Activated effector memory CD4-positive, alpha-beta T cell treated with Interleukin-2 at 50 U/mL for 16 hours (primary cell): ENCODE results near the gene CCL14.
"Not testable (repeated sequence)": the region's sequence is repeated elsewhere in the genome, so short reads cannot be mapped to it uniquely, and the experiment has no call there.

ENCODE experiments used
- DNase-seq: peaks from one replicate; pipeline ENCODE4 v3.0.0-alpha.2; 2020

The CCL14 gene

DNA sequence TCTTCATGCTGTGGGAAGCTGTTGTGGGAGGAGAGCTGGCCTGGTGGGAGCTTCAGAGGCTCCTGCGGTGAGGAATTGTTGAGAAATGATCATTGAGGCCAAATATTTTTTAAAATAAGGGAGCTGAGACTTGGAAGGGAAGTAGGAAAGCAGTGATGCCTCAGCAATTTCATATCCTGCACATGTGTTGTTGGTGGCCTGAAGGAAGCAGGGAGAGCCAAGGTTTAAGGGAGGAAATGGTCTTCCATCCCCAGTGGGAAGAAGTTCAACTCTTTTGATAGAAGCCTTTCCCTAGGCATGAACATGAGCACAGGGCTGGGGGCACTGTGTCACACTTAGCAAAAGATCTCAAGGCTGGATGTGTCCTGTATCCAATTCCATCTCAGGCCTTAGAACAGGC lies at the start of gene CCL14:
TSS of gene CCL14 (minus strand) at position 87 of the 400 bp plus-strand sequence. CDS start at position 7, 80 bp downstream.
- DNase-seq, result no peak

DNA sequence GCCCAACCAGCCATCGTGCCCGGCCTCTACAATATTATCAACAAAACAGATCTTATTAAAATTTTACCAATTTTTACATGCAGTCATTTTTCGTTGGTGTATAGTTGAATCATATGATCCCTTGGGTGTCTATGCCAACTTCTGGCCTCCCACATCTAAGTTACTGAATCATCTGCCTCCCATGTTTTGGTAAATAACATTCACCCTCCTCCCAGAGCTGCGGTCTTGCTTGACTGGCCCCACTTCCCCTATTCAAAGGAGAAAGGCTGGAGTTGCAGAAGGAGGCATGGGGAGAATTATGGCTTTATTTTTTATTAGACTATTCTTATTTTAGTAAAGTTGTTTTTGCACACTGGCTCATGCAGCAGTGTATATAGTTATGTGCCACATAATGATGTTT lies 49.7 kb upstream of the CCL14 start:
- DNase-seq, result no peak

DNA sequence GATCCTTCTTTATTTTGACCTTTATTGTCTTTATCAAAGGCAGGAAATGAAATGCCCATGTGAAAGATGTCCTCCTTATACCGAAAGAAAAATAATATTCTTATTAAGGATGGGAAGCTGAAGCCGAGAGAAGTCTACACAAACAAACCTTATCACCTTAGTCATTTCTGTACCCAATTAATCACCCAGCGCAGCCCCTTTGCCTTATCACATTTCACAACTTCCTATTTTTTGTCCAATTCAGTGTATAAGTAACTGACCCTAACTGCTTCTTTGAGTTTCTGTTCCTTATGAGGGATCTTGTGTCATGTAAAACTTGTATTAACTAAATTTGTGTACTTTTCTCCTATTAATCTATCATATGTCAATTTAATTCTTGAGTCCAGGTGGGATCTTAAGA lies 47.6 kb upstream of the CCL14 start:
- no peak for DNase-seq

DNA sequence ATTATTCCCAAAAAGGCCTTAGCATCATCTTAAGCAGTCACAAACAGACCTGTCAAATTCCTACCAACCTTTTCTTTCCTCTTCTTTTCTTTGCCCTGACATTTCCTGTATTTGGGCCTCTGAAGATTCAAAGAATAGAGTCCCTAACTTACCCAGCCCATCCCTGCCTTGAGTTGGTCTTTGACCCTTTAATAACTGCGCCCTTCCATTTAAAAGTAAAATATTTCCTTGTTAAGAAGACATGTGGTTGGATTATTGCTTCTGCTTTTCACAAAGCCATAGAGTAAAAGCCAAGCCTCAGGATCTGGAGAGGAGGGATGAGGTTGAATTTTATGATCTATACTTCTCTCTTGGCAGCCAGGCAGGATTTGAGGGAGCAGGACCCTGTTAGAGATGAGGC lies 44.4 kb upstream of the CCL14 start:
- no peak for DNase-seq

DNA sequence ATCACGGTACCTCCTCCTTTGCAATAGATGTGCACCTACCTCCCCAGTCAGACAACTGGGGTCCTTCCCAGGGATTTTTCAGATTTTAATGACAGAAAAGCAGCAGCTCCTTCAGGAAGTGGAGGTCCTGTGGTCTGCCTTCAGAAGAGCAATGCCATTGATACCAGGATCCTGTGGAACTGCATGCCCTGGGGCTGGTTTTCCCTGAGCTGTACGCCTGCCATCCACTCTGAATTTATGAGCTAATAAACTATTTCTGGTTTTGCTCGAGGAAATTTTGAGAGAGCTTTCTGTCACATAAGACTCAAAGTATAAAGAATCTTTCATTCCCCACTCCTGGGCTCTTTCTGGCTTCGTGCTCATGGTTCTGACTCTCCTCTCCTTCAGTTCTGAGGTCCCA lies 41.2 kb upstream of the CCL14 start:
- no peak for DNase-seq

DNA sequence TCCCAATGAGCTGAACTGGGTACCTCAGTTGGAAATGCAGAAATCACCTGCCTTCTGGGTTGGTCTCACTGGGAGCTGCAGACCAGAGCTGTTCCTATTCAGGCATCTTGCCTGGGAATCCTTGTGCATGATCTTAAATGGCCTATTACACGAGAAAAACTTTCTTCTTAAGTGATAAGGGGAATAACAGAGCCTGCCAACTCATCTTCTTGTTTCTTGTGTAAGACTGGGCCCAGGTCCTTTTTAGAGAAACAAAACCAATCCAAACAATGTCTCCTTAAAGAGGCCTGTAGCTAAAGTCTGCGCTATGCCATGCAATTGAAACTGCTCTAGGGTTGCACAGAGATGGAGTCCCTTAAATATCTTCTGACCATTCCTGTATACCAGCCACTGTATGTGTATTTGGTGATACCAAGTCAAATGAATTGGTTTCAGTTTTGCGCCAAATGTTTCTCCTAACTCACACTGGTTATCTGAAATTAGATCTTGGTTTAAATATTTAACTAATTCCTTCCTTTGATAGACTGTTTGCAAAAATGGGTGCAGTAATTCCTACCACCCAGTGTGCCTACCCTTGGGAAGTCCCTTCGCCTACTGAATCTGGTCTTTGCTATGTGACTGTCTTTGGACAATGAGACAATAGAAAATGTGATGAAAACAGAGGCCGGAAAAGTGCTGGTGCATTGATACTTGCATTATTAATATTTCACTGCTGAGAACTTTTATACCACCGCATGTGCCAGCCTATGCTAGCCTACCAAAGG lies 37.8 kb upstream of the CCL14 start:
- DNase-seq, result no peak

DNA sequence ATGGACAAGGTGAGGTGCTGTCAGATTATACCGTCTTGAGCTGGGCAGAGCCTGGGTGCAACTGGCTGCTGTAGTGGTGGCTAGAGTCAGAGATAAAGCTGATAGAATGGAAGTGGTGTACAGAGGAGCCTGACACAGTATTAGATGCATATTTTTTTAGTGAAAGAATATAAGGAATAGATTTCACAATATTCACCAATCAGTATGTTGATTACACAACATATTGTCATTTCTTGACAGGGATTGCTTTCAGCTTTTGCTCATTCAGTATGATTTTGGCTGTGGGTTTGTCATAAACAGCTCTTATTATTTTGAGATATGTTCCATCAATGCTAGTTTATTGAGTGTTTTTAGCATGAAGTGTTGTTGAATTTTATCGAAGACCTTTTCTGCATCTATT lies 32.9 kb upstream of the CCL14 start:
- no peak for DNase-seq

DNA sequence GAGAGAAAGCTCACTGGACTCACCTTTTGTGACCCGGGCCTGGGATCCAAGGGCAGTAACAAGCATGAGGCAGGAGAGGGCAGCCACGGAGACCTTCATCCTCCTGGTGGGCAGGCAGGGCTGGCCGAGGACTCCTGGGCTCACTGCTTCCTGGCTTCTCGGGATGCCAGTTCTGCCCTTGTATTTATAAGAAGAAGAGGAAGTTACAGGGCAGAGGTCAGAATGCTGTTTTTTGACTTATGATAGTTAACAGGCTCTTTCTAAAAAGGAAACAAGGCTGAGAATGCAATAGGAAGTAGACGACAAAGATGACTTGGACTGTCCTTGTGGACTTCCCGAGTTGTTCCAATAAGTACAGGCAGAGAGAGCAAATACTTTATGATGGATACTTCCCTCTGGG lies 31.3 kb upstream of the CCL14 start, which contains the start of gene CCL23:
TSS of gene CCL23 (minus strand) at position 174 of the 400 bp plus-strand sequence. CDS start at position 99, 75 bp downstream.
- no peak for DNase-seq

DNA sequence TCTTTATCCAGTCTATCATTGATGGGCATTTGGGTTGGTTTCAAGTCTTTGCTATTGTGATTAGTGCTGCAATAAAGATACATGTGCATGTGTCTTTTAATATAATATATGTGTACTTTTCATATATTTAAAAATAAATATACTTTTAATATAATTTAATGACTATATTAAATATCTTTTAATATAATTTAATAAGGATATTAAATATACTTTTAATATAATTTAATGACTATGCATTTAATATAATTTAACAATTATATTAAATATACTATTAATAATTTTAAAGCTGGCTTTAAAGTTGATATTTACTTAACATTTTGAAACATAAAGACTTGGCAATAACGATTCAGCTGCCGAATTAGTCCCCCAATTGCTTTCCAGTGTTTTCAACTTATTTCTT lies 30.0 kb upstream of the CCL14 start:
- no peak for DNase-seq

DNA sequence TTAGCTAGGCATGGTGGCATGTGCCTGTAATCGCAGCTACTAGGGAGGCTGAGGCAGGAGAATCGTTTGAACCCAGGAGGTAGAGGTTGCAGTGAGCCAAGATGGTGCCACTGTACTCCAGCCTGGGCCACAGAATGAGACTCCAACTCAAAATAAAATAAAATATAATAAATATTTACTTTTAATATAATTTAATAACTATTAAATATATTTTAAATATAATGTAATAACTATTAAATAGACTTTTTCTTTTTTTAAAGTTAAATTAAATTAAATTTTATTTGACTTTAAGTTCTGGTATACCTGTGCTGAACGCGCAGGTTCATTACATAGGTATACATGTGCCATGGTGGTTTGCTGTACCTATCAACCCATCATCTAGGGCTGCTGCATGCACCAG lies 29.4 kb upstream of the CCL14 start:
- not testable (repeated sequence) for DNase-seq

DNA sequence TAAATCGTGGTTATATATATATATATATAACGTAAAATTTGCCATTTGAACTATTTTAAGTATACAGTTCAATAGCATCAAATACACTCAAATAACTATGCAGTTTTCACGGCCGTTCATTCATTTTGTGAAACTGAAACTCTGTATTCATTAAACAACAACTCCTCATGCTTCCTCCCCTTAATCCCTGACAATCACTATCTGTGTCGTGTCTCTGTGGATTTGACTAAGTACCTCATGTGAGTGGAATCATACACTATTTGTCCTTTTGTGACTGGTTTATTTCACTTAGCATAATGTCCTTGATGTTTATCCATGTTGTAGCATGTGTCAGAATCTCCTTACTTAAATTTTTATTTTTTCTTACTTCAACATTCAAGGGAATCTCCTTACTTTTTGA lies 28.4 kb upstream of the CCL14 start:
- no peak for DNase-seq

DNA sequence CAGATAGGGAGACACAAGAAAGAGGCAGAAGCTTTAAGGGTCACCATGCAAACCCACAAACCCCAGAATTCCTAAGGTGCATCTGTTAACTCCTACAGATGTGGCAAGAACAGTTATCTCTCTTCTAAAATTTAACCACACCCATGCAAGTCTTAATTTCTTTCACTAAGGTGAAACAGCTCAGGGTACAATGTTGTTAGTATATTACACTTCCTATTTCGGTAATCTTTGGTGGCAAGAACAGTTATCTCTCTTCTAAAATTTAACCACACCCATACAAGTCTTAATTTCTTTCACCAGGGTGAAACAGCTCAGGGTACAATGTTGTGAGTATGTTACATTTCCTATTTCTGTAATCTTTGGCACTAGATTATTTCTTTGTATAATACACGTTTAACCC lies 24.7 kb upstream of the CCL14 start:
- DNase-seq, result no peak

DNA sequence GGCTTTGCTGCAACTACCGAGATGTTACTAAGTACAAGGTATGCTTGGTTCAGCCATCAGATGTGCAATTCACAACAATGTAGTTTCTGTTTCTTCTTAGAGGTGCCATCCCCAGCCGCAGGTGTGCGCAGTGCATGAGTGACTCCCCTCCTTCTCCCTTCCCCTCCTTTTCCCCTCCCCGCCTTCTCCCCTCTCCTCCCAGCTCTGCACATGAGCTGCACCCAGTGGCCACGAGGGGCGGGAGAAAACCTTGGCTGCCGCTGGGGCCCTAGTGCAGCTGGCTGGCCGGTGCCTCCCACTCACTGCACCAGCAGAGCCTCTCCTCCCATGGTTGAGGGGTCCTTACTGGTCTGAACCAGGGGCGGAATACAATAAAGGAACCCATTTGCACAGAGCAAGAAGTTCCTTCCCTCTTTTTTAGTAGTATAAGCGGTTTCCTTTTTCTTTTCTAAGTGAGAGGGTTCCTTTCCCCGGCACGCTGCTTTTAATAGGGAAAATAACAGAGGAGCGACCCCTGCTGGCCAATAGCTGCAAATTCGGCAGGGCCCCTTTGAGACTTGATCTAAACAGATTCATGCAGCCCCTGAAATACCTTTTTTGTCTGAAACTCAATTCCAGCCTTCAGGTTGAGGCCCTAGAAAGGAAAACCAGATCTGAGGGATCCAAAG lies 22.6 kb upstream of the CCL14 start:
- DNase-seq, result no peak

DNA sequence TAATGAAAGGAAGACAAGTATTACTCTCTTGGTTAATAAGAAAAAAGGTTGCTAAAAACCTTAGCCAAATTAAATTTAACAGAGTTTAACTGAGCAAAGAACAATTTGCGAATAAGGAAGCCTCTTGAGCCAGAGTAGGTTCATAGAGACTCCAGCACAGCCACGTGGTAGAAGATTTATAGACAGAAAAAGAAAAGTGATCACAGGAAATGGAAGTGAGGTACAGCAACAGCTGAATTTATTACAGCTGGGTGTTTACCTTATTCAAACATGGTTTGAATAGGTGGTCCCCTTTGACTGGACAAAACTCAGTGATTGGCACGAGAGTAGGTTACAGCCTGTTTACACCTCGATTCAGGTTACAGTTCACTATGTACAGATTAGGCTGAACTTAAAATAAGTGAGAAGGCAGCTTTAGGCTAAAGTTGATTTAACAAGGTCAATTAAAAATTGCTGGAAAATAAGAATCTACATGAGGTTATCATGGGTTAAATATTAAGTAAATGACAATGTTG lies 18.1 kb upstream of the CCL14 start:
- DNase-seq, result no peak

DNA sequence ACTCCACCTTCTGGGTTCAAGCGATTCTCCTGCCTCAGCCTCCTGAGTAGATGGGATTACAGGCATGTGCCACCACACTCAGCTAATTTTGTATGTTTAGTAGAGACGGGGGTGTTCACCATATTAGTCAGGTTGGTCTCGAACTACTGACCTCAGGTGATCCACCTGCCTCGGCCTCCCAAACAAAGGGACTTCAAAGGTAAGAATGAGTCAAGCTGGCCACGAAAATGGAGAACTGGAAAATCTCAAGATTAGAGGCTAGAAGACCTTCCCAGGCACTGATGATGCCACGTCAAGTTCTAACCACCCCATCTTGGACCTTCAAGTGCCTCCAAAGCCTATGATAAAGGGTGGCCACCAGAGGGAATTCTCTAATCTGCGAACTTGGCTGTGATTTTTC lies 16.1 kb upstream of the CCL14 start:
- DNase-seq, result no peak

DNA sequence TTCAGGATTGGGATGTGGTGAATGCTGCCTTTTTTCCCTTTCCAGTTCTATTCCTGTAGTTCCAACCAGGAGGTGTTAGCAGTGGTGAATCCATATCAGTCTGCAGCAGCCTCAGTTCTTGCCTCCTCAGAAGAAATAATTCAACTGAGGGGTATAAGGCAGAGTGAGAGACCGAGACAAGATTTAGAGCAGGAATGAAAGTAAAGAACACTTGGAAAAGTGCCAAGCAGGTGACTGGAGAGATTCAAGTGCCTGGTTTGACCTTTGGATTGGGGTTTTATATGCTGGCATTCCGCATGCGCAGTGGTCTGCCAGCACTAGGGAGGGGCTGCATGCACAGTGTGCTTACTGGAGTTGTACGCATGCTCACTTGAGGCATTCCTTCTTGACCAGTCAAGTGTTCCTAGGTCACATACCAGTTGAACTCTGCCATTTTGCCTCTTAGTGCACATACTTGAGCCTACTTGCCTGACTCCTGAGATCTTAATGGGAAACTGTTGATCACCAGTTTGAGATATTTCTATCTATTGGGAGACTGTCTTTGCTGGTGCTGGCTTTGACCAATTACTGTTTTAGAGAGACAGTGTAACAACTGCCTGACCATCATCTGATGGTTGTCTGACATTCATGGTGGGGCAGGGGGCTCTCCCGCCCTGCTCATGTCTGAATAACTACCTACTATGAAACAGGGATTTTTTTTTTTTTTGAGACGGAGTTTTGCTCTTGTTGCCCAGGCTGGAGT lies 15.5 kb upstream of the CCL14 start:
- DNase-seq, result no peak

DNA sequence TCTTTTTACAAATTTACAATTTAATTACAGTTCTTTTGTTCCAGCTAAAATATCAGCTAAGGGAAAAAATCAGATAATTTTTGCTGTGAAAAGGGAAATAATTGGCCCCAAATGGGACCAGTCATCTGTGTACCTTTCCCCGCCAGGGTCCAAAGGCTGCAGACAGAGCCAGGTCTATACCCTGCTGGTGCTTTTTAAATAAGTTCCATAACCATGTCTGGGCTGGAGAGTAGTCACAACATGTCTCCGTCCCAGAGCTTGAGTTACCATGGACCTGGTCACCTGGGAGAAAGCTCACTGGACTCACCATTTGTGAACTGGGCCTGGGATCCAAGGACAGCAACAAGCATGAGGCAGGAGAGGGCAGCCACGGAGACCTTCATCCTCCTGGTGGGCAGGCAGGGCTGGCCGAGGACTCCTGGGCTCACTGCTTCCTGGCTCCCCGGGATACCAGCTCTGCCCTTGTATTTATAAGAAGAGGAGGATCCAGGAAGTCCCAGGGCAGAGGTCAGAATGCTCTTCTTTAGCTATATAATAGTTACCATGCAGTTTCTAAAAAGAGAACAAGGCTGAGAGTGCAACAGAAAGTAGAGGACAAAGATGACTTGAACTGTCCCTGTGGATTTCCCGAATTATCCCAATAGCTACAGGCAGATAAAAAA lies 14.7 kb upstream of the CCL14 start, which contains the start of gene CCL15:
TSS of gene CCL15 (minus strand) at position 444 of the 662 bp plus-strand sequence. CDS start at position 383, 61 bp downstream.
- no peak for DNase-seq

DNA sequence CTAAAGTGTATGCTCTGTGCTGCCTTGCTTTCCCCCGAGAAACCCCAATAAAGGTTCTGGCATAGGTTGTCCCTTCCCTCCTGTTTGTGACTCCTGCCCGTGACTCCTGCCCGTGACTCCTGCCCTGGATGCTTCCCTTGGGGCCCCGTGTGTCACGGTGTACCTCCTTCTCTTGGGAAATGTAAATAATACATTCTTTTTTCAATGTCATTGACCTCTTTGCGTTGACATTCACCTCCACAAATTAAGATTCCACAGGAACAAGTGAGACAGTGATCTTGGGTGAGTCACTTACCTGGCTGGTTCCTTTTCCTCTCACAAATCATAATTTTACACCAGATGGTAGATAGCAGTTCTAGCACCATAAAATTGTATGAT lies 14.2 kb upstream of the CCL14 start:
- DNase-seq, result no peak

DNA sequence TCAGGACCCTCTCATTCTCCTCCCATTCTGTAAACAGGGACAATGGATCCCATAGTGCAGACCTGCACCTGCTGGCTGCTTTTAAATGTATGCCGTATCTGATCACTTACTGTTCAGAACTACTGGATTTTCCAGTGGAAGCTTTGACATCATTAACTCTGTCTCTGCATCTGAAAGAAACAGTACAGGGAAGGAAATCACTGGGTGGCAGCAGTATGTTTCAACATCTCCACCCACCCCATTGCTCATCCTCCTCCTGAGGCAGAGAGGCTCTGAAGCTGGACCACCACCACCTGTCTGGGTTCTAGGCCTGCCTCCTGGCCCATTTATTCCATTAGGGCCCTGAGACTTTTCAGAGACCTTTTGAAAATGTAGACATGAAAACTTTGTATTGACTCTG lies 12.2 kb upstream of the CCL14 start:
- no peak for DNase-seq

DNA sequence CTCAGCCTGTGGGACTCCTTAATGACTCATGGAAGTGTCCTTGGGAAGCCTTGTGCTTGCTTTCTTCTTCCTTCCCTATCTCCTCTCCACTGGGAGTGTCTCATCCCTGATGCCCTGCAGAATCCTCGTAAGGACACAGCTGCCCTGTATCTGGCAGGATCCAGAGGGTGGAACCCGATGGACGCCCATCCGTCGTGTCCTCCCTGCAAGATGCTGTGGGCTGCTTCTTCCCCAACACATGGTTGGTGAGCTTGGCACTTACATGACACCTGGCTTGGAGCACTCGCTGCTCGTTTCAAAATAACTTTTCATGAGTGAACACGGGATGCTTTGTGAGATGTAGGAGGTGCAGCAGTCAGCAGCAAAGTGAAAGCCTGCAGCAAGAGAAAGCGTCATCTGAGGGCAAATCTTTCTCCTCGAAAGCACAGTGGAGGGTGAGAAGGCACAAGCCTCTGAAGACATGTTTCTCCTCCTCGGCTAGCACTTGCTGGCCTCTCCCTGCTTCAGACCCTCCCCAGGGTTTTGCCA lies 11.6 kb upstream of the CCL14 start:
- no peak for DNase-seq

DNA sequence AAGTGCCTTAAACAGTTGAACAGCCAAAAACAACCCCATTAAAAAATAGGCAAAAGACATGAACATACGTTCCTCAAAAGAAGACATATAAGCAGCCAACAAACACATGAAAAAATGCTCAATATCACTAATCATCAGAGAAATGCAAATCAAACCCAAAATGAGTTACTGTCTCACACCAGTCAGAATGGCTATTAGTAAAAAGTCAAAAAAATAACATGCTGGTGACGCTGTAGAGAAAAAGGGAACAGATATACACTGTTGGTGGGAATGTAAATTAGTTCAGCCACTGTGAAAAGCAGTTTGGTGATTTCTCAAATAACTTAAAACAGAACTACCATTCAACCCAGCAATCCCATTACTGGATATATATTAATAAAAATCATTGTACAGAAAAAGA lies 8.8 kb upstream of the CCL14 start:
- DNase-seq, result not testable (repeated sequence)

DNA sequence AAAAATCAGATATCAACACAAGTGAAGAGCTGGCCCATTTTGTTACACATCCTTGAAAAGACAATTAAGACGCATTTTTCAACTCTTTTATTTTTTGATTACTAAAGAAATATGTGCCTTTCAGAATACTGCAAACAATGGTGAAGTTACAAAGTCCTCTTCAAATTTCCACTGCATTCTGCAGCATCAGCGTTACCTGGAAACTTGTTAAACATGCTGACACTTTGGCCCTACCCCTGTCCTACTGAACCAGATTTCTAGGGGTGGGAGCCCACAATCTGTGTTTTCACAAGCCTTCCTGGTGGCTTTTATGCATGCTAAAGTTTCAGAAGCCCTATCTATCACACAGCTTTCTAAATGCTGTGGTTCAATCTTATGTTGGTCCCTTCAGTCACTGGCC lies 4.5 kb upstream of the CCL14 start:
- no peak for DNase-seq

DNA sequence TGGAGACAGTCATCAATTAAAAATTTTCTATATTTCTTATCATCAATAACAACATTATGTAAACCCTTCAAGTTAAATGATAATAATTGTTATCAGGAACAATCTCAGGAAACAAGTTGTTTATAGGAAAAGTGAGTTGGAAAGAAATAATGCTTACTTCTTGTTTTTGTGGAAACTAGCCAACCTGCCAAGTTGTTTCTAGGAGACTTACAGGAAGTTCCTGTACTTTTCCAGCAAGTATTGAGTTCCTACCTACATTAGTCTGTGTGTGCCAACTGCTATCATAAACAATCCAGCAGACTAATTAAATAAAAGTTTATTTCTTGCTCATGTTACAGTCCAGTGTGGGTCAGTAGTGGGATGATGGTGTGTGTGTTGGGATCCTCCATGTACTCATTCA lies 1.6 kb upstream of the CCL14 start:
- no peak for DNase-seq
